Gastroesophageal sphincter (tissue), 4 donors: Measurements from ENCODE around the gene DNAAF8. TPM values are rescaled to one million over a fixed set of nuclear protein-coding genes. Genes with fewer than 3 reads are reported as not detected.

ENCODE experiments used
- ATAC-seq: fragments of 150-250 bp; one replicate; pipeline ENCODE4 v1.9.1; 2016; ENCODE audit warnings: mild to moderate bottlenecking, moderate library complexity
- H3K27ac ChIP-seq, 4 donors: fragments of 200-600 bp; sonication (generic) in 3 of 4; 1 replicate in 3 of 4; 2 replicates in 1 of 4; pipeline ENCODE4 v1.5.1; 2016 to 2019
- H3K27me3 ChIP-seq: fragments of 200-600 bp; sonication (generic); one replicate; pipeline ENCODE4 v1.5.1; 2019
- H3K36me3 ChIP-seq, 2 donors: fragments of 200-600 bp; sonication (generic); one replicate each; pipeline ENCODE4 v1.5.1; 2019; ENCODE audit warnings: control low read depth in 1 of 2
- H3K4me1 ChIP-seq, 3 donors: fragments of 200-600 bp; sonication (generic); 1 replicate in 2 of 3; 2 replicates in 1 of 3; pipeline ENCODE4 v1.5.1; 2016 to 2019; ENCODE audit warnings: control low read depth in 2 of 3
- H3K4me3 ChIP-seq, 2 donors: fragments of 200-600 bp; sonication (generic); one replicate each; pipeline ENCODE4 v1.5.1; 2019; ENCODE audit warnings: mild to moderate bottlenecking in 1 of 2, moderate library complexity in 1 of 2
- H3K9me3 ChIP-seq, 3 donors: fragments of 200-600 bp; sonication (generic); one replicate each; pipeline ENCODE4 v1.5.1; 2017 to 2019; ENCODE audit warnings: control low read depth in 2 of 3
- EP300 ChIP-seq: sonication (generic); formaldehyde crosslinking; IDR thresholded peaks from one replicate; pipeline ENCODE4 v1.6.1; 2017; ENCODE audit warnings: antibody characterized with exemption, mild to moderate bottlenecking
- POLR2A ChIP-seq, 2 donors: fragments of 450-650 bp; IDR thresholded peaks; one replicate each; pipeline ENCODE4 v1.6.1; 2017; ENCODE audit warnings: antibody characterized with exemption in 2 of 2, mild to moderate bottlenecking in 2 of 2, moderate library complexity in 1 of 2
- POLR2AphosphoS5 ChIP-seq: sonication (generic); formaldehyde crosslinking; IDR thresholded peaks from one replicate; pipeline ENCODE4 v1.6.1; 2017; ENCODE audit warnings: antibody characterized with exemption
- WGBS, 2 donors: methylation state at CpG; one replicate each; pipeline ENCODE4 v1.1.5; 2018; ENCODE audit warnings: low coverage in 1 of 2; 5-methylcytosine and 5-hydroxymethylcytosine counted together
- total RNA-seq, 4 donors: library from RNA; depleted of rRNA; stranded (reverse); fragments of >200 nt; gene quantifications; one replicate each; pipeline ENCODE4 v1.1.0, GENCODE V29; 2016
- TF ChIP-seq, protein P1 (sequence below), 4 experiments: fragments of 200-600 bp in 2 of 4; fragments of 450-650 bp in 2 of 4; sonication (generic) in 1 of 4; IDR thresholded peaks; one replicate each; pipeline ENCODE4 v1.5.1; 2017 to 2019; ENCODE audit warnings: antibody characterized with exemption in 4 of 4, mild to moderate bottlenecking in 2 of 4, moderate library complexity in 2 of 4

The DNAAF8 gene
- total RNA-seq, 4 donors from 2014 or later = 0.54 to 0.89 (median 0.65) TPM

DNA sequence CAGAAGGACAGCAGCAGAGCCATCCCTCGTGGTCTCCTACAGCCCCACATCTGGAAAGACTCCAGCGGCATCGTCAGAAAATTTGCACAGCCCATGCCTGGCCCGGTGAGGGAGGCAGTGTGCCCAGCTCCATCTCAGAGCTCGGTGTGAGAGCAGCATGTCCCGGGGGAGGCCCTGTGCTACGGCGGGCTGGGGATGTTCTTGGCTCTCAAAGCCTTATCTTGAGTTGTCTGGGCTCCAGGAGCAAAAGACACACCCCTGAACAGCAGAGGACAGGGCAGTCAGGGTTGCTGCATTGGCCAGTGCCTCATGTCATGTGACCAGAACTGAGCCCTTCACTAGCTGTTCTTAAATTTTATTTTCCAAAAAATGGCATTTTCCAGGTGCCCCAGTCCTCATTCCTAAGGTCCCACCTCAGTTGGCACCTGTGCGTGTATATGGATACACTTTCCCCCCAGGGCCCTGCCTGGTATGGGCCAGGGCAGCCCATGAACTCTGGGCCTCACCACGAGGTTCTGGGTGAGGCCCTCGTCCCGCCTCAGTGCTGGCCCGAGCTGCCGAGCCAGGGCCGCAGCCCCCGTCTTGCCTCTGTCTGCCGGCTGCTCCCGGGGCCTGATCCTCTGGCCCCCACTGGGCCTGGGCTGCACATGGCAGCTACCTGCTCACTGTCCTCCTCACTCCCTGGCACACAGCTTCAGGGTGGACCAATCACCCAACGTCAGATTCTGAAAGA, 38.0 kb upstream of the DNAAF8 start:
- Histone ChIP-seq H3K4me1 (peaks cover 0 to 45% (median 19%) of the 10 kb centered on the region in 3 donors), H3K36me3 (peaks cover 0 to 65% of the 10 kb centered on the region in 2 donors), H3K27me3 (no peaks in the 10 kb centered on the region), H3K27ac (peak overlapping the region in 3 of 4 donors; percentile 46 to 96 (median 83)), H3K9me3 (no peaks in the 10 kb centered on the region), H3K4me3 (no peak overlapping the region)
- TF ChIP-seq EP300 = no peak
- TF ChIP-seq POLR2AphosphoS5 = no peak
- no peak for TF ChIP-seq POLR2A (IDR thresholded peaks at IDR 0.05)
- TF ChIP-seq, protein P1, sequence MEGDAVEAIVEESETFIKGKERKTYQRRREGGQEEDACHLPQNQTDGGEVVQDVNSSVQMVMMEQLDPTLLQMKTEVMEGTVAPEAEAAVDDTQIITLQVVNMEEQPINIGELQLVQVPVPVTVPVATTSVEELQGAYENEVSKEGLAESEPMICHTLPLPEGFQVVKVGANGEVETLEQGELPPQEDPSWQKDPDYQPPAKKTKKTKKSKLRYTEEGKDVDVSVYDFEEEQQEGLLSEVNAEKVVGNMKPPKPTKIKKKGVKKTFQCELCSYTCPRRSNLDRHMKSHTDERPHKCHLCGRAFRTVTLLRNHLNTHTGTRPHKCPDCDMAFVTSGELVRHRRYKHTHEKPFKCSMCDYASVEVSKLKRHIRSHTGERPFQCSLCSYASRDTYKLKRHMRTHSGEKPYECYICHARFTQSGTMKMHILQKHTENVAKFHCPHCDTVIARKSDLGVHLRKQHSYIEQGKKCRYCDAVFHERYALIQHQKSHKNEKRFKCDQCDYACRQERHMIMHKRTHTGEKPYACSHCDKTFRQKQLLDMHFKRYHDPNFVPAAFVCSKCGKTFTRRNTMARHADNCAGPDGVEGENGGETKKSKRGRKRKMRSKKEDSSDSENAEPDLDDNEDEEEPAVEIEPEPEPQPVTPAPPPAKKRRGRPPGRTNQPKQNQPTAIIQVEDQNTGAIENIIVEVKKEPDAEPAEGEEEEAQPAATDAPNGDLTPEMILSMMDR (IDR thresholded peaks at IDR 0.05) = no peak
- no CpG with 5 or more reads among the region's 19 CpGs for WGBS, 2 donors
- peak; percentile 22 for ATAC-seq

DNA sequence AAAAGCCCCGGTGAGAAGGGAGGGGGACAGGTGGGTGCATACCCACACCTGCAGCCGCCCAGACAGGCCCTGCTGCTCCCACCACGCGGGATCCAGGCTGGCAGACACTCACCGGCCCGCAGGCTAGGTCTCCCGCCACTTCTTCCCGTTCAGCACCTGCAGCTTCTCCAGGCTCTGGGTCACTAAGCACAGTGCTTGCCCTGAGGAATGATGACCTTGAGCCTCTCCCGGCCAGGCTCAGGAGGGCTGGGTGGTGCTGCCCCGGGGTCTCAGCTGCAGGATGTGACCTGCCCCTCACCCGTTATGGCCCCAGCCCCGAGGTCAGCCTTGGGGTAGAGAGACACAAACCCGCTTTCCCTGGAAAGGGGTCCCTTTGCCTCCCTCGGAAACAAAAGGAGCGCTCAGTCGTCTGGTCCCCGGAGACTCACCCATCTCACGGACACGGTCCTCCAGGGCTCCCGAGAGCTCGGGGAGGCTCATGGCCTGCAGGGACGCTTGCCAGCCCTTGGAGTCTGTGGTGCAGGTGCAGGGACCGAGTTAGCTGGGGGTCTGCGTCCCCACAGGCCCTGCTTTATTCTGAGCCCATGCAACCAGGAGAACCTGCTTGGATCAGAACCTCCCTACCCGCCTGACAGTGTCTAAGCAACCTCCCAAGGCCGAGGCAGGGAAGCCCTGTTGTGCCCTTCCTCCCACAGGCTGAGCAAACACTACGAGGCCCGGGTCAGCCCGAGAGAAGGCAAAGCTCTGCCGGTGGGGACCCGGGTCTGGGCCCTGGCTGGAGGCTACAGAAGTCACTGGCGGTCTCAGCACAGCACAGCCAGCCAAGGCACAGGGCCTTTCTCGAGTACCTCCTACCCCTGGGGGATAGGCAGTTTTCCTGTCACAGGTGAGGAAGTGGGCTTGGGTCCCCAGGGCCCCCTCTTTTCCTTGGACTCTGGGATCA, 37.2 kb upstream of the DNAAF8 start:
- Histone ChIP-seq H3K36me3 (peaks cover 0 to 73% of the 10 kb centered on the region in 2 donors), H3K9me3 (no peaks in the 10 kb centered on the region), H3K27ac (peak overlapping the region in 3 of 4 donors; percentile 46 to 96 (median 83)), H3K27me3 (no peaks in the 10 kb centered on the region), H3K4me3 (no peak overlapping the region), H3K4me1 (peaks cover 0 to 45% (median 19%) of the 10 kb centered on the region in 3 donors)
- TF ChIP-seq, protein P1 (IDR thresholded peaks at IDR 0.05) = no peak
- TF ChIP-seq POLR2A (IDR thresholded peaks at IDR 0.05) = no peak
- no peak for TF ChIP-seq EP300
- no peak for TF ChIP-seq POLR2AphosphoS5
- WGBS, 2 donors = 80% methylated on average over 1 of the region's 33 CpGs; no CpG with 5 or more reads in 1 of the 2 donors
- no peak for ATAC-seq

DNA sequence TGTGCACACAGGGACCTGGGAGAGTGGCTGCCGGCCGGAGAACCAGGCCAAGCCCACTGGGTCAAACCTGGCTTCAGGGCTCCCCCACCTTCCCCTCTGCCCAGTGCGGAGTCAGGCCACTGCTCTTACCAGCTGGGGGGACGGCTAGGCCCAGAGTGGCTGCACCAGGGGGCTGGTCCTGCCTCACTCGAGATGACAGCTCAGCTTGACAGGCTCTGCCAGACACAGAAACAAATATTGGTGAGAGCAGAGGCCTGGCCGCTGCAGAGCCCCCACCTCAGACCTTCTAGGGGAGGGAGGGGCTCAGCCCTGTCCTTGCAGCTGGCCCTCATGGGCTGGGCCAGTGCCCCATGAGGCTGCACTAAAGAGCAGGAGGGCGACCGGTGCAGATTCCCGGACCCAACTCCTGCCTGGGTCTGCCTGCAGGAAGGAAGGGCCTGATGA, 36.5 kb upstream of the DNAAF8 start:
- Histone ChIP-seq H3K27ac (no peak overlapping the region), H3K4me1 (peaks cover 0 to 38% (median 19%) of the 10 kb centered on the region in 3 donors), H3K36me3 (peaks cover 0 to 80% of the 10 kb centered on the region in 2 donors), H3K9me3 (no peaks in the 10 kb centered on the region), H3K4me3 (no peak overlapping the region), H3K27me3 (no peaks in the 10 kb centered on the region)
- no peak for TF ChIP-seq EP300
- ATAC-seq = no peak
- WGBS, 2 donors = no CpG with 5 or more reads among the region's 9 CpGs

DNA sequence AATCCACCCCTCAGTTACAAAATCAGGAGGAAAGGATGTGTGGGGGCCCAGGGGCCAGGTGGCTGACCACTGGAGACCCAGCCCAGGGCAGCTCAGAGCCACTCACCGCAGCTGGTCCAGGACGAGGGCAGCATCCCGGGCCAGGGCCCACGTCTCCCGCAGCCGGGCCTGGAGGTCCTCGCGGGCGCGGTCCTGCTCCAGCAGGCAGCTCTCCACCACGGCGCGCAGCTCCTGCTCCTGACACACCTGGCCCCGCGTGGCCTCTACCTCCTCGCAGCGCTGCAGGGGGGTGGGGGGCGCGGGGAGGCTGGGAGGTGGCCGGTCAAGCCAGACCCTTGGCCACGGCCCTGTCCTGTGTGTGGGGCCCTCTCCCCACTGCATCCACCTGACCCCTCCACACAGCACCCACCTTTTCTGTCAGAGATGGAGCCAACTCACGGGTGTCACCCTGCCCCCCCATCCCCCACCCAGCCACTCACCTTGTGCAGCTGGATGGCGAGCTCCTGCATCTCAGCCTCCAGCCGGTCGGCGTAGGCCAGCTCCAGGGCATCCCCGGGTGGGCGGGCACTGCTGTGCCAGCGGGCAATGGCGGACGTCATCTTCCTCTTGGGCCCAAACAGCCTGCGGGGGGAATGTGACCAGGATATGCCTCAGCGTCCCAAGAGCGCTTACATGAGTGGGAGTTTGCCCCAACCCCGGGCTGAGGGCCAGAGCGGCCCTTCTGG, 35.9 kb upstream of the DNAAF8 start:
- Histone ChIP-seq H3K4me3 (no peak overlapping the region), H3K36me3 (peaks cover 0 to 86% of the 10 kb centered on the region in 2 donors), H3K27me3 (no peaks in the 10 kb centered on the region), H3K9me3 (no peaks in the 10 kb centered on the region), H3K27ac (no peak overlapping the region), H3K4me1 (peaks cover 0 to 34% (median 19%) of the 10 kb centered on the region in 3 donors)
- no peak for ATAC-seq
- no peak for TF ChIP-seq POLR2AphosphoS5
- TF ChIP-seq EP300 = no peak
- TF ChIP-seq, protein P1 (IDR thresholded peaks at IDR 0.05) = no peak
- TF ChIP-seq POLR2A (IDR thresholded peaks at IDR 0.05) = no peak
- WGBS, 2 donors = 92% methylated on average over 2 of the region's 36 CpGs; no CpG with 5 or more reads in 1 of the 2 donors
